GM12891 (cell line): ENCODE data around the gene MAPK8IP2.

ENCODE experiments used
- PAX5 ChIP-seq: IDR thresholded peaks from 2 replicates; pipeline ENCODE4 v1.6.1; 2011; ENCODE audit warnings: low read length, moderate library complexity, mild to moderate bottlenecking; ENCODE audit not compliant: insufficient read depth, severe bottlenecking
- POLR2A ChIP-seq: IDR thresholded peaks from 2 replicates; pipeline ENCODE4 v1.6.1; 2011; ENCODE audit warnings: low read depth, low read length, control low read depth
- POLR2AphosphoS5 ChIP-seq: IDR thresholded peaks from 2 replicates; pipeline ENCODE4 v1.6.1; 2011; ENCODE audit warnings: low read depth, low read length, control low read depth
- POU2F2 ChIP-seq: IDR thresholded peaks from 2 replicates; pipeline ENCODE4 v1.6.1; 2011; ENCODE audit warnings: low read depth, mild to moderate bottlenecking, control low read depth, low read length, moderate library complexity
- TAF1 ChIP-seq: IDR thresholded peaks from 2 replicates; pipeline ENCODE4 v1.6.1; 2011; ENCODE audit warnings: low read depth, low read length, control low read depth

- TF ChIP-seq POLR2A (no peak), TAF1 (no peak), POLR2AphosphoS5 (no peak), POU2F2 (no peak), PAX5 (no peak)
Measured at GRCh38 chr22:50640857-50641647, 40.5 kb downstream of the MAPK8IP2 start.
